GM23338 (cell line): ENCODE measurements around the gene CTRL. TPM values are rescaled to one million over a fixed set of nuclear protein-coding genes. Genes with fewer than 3 reads are reported as not detected.

Experiments
- ATAC-seq: fragments of 200-7000 bp; cut with Tn5 transposase; 3 replicates; pipeline ENCODE4 v1.9.1; 2020
- DNase-seq: peaks from one replicate; pipeline ENCODE4 v3.0.0-alpha.2; 2015; ENCODE audit warnings: low spot score
- H2AFZ ChIP-seq: fragments of 200-600 bp; sonication (generic); 2 replicates; pipeline ENCODE4 v1.8.0; 2016; ENCODE audit warnings: antibody characterized with exemption, mild to moderate bottlenecking, moderate library complexity
- H3F3A ChIP-seq: fragments of 200-600 bp; sonication (generic); replicated peaks from 2 replicates; pipeline ENCODE4 v1.8.0; 2017; ENCODE audit warnings: antibody characterized with exemption, mixed run types, low read depth
- H3K27ac ChIP-seq: fragments of 200-600 bp; sonication (generic); 2 replicates; pipeline ENCODE4 v1.6.1; 2016; ENCODE audit warnings: low read depth
- H3K27me3 ChIP-seq: fragments of 200-600 bp; sonication (generic); 2 replicates; pipeline ENCODE4 v1.8.0; 2016; ENCODE audit warnings: mild to moderate bottlenecking, mixed run types, moderate library complexity; ENCODE audit not compliant: insufficient read depth
- H3K36me3 ChIP-seq: fragments of 200-600 bp; sonication (generic); 2 replicates; pipeline ENCODE4 v1.8.0; 2016; ENCODE audit warnings: mild to moderate bottlenecking; ENCODE audit not compliant: insufficient read depth
- H3K4me1 ChIP-seq: fragments of 200-600 bp; sonication (generic); 2 replicates; pipeline ENCODE4 v1.8.0; 2016; ENCODE audit warnings: mild to moderate bottlenecking, moderate library complexity; ENCODE audit not compliant: insufficient read depth
- H3K4me2 ChIP-seq: fragments of 200-600 bp; sonication (generic); 2 replicates; pipeline ENCODE4 v1.7.1; 2017; ENCODE audit warnings: mixed run types
- H3K4me3 ChIP-seq: fragments of 200-600 bp; sonication (generic); 2 replicates; pipeline ENCODE4 v1.6.1; 2016; ENCODE audit warnings: mixed run types
- H3K79me2 ChIP-seq: fragments of 200-600 bp; sonication (generic); replicated peaks from 2 replicates; pipeline ENCODE4 v1.8.0; 2017; ENCODE audit warnings: mild to moderate bottlenecking; ENCODE audit not compliant: insufficient read depth
- H3K9me2 ChIP-seq: fragments of 200-600 bp; sonication (generic); 2 replicates; pipeline ENCODE4 v1.8.0; 2017; ENCODE audit not compliant: insufficient read depth
- H4K20me1 ChIP-seq: fragments of 200-600 bp; sonication (generic); replicated peaks from 2 replicates; pipeline ENCODE4 v1.8.0; 2017; ENCODE audit warnings: mild to moderate bottlenecking; ENCODE audit not compliant: insufficient read depth
- H3K27ac Mint-ChIP-seq: 2 replicates; pipeline ENCODE4 v1.8.0; 2020; ENCODE audit warnings: inconsistent platforms, mild to moderate bottlenecking, moderate library complexity, mixed read lengths
- H3K27me3 Mint-ChIP-seq: 3 replicates; pipeline ENCODE4 v1.8.0; 2022; ENCODE audit warnings: low read depth, mild to moderate bottlenecking, moderate library complexity, mixed read lengths, inconsistent platforms; ENCODE audit not compliant: insufficient read depth, poor library complexity
- H3K36me3 Mint-ChIP-seq: 3 replicates; pipeline ENCODE4 v1.8.0; 2021; ENCODE audit warnings: low read depth, mild to moderate bottlenecking, inconsistent platforms, moderate library complexity, mixed read lengths
- H3K4me1 Mint-ChIP-seq: 3 replicates; pipeline ENCODE4 v1.8.0; 2020; ENCODE audit warnings: mild to moderate bottlenecking, inconsistent platforms, mixed read lengths
- H3K4me3 Mint-ChIP-seq: 3 replicates; pipeline ENCODE4 v1.8.0; 2021; ENCODE audit warnings: moderate library complexity, mild to moderate bottlenecking, inconsistent platforms, mixed read lengths
- H3K9me3 Mint-ChIP-seq: 3 replicates; pipeline ENCODE4 v1.8.0; 2020; ENCODE audit warnings: moderate library complexity, mild to moderate bottlenecking, inconsistent platforms, mixed read lengths
- CREB1 ChIP-seq: fragments of 250-450 bp; sonication (Bioruptor Pico); IDR thresholded peaks from 2 replicates; pipeline ENCODE4 v1.5.0; 2020; ENCODE audit warnings: low read depth, mild to moderate bottlenecking, moderate library complexity
- EZH2 ChIP-seq: fragments of 200-600 bp; sonication (generic); IDR thresholded peaks from one replicate; pipeline ENCODE4 v1.8.0; 2017; ENCODE audit warnings: antibody characterized with exemption, mild to moderate bottlenecking, low read depth; ENCODE audit not compliant: unreplicated experiment
- EZH2phosphoT487 ChIP-seq: fragments of 200-600 bp; sonication (generic); IDR thresholded peaks from one replicate; pipeline ENCODE4 v1.8.1; 2018; ENCODE audit warnings: antibody characterized with exemption; ENCODE audit not compliant: unreplicated experiment
- NANOG ChIP-seq: IDR thresholded peaks from 2 replicates; pipeline ENCODE4 v1.6.1; 2016; ENCODE audit warnings: antibody characterized with exemption, borderline replicate concordance
- POLR2AphosphoS5 ChIP-seq: IDR thresholded peaks from 2 replicates; pipeline ENCODE4 v1.6.1; 2016; ENCODE audit warnings: antibody characterized with exemption, low read depth
- ZNF114 ChIP-seq: fragments of 250-450 bp; sonication (Bioruptor Pico); IDR thresholded peaks from 2 replicates; pipeline ENCODE4 v1.5.0; 2020; ENCODE audit warnings: mild to moderate bottlenecking, moderate library complexity
- polyA plus RNA-seq: library from polyadenylated mRNA; unstranded; fragments of >200 nt; fragmentation: Nextera tagmentation; extraction: Ambion mirVana; gene quantifications from 2 replicates; pipeline ENCODE4 v1.2.1, GENCODE V29; 2016
- total RNA-seq: library from RNA; depleted of rRNA; stranded (reverse); fragments of >200 nt; shearing (Covaris generic); gene quantifications from 2 replicates; pipeline ENCODE4 v1.2.3, GENCODE V29; 2014
- TF ChIP-seq, protein P1 (sequence below): IDR thresholded peaks from 2 replicates; pipeline ENCODE4 v1.6.1; 2016; ENCODE audit warnings: antibody characterized with exemption
- TF ChIP-seq, protein P2 (sequence below): IDR thresholded peaks from one replicate; pipeline ENCODE4 v1.6.1; 2018; ENCODE audit warnings: antibody characterized with exemption; ENCODE audit not compliant: unreplicated experiment
- TF ChIP-seq, protein P3 (sequence below): fragments of 250-450 bp; sonication (Bioruptor Pico); IDR thresholded peaks from 2 replicates; pipeline ENCODE4 v1.5.0; 2020; ENCODE audit warnings: mild to moderate bottlenecking, moderate library complexity

CTRL gene
- total and polyA plus RNA-seq, 2 experiments from 2014 or later = 1.6 to 13.0 TPM

DNA sequence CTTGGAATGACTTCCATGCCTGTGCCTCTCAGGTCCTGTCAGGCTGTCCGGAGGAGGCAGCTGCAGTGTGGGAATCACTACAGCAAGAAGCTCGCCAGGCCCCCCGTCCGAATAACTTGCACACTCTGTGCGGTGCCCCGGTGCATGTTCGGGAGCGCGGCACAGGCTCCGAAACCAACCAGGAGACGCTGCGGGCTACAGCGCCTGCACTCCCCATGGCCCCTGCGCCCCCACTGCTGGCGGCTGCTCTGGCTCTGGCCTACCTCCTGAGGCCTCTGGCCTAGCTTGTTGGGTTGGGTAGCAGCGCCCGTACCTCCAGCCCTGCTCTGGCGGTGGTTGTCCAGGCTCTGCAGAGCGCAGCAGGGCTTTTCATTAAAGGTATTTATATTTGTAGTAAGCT is 45.7 kb downstream of the CTRL start (continued):
- TF ChIP-seq, protein P1, sequence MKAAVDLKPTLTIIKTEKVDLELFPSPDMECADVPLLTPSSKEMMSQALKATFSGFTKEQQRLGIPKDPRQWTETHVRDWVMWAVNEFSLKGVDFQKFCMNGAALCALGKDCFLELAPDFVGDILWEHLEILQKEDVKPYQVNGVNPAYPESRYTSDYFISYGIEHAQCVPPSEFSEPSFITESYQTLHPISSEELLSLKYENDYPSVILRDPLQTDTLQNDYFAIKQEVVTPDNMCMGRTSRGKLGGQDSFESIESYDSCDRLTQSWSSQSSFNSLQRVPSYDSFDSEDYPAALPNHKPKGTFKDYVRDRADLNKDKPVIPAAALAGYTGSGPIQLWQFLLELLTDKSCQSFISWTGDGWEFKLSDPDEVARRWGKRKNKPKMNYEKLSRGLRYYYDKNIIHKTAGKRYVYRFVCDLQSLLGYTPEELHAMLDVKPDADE = no peak
- TF ChIP-seq ZNF114 (CRISPR knock-in tag) (no peak), POLR2AphosphoS5 (no peak), NANOG (no peak), CREB1 (CRISPR knock-in tag) (no peak), EZH2 (no peak)
- TF ChIP-seq, protein P2, sequence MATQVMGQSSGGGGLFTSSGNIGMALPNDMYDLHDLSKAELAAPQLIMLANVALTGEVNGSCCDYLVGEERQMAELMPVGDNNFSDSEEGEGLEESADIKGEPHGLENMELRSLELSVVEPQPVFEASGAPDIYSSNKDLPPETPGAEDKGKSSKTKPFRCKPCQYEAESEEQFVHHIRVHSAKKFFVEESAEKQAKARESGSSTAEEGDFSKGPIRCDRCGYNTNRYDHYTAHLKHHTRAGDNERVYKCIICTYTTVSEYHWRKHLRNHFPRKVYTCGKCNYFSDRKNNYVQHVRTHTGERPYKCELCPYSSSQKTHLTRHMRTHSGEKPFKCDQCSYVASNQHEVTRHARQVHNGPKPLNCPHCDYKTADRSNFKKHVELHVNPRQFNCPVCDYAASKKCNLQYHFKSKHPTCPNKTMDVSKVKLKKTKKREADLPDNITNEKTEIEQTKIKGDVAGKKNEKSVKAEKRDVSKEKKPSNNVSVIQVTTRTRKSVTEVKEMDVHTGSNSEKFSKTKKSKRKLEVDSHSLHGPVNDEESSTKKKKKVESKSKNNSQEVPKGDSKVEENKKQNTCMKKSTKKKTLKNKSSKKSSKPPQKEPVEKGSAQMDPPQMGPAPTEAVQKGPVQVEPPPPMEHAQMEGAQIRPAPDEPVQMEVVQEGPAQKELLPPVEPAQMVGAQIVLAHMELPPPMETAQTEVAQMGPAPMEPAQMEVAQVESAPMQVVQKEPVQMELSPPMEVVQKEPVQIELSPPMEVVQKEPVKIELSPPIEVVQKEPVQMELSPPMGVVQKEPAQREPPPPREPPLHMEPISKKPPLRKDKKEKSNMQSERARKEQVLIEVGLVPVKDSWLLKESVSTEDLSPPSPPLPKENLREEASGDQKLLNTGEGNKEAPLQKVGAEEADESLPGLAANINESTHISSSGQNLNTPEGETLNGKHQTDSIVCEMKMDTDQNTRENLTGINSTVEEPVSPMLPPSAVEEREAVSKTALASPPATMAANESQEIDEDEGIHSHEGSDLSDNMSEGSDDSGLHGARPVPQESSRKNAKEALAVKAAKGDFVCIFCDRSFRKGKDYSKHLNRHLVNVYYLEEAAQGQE = no peak

DNA sequence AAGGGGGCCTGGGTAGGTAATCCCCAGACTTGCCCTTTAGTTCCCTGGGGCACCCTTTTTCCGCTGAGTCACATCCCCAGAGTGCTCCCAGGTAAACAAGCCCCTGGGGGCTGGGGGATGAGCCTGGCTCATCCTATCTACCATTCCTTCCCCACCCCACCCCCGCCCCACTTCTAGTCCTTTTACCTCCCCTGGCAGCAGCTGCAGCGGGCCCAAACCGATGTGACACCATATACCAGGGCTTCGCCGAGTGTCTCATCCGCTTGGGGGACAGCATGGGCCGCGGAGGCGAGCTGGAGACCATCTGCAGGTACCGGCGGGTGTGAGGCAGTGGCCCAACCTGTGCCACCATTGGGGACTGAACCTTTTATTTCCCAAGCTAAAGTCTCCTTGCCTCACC is 46.1 kb downstream of the CTRL start:
- Histone ChIP-seq H3K9me2 (no peaks in the 10 kb centered on the region), H3K4me1 (peaks cover 26% of the 10 kb centered on the region), H3K4me3 (peak overlapping the region; percentile 55; the same call in 1 of the 2 replicates), H3K4me2 (peak overlapping the region; percentile 89), H3K79me2 (no peaks in the 10 kb centered on the region), H2AFZ (no peak overlapping the region), H3K27ac (peak overlapping the region; percentile 92; the same call in 1 of the 2 replicates), H3K27me3 (no peaks in the 10 kb centered on the region), H3K36me3 (0 out of 2 replicates have a peak, but pooled peaks cover 5% of the 10 kb centered on the region), H3F3A (peaks cover 26% of the 10 kb centered on the region; the same call in 1 of the 2 replicates), H4K20me1 (no peaks in the 10 kb centered on the region; the same call in 1 of the 2 replicates)
- Mint-ChIP-seq H3K27me3 (peaks cover 9% of the 10 kb centered on the region), H3K4me3 (peak overlapping the region; percentile 67; the same call in 2 of the 3 replicates), H3K4me1 (peaks cover 22% of the 10 kb centered on the region), H3K27ac (peak overlapping the region; percentile 72; the same call in 1 of the 2 replicates), H3K36me3 (peaks cover 28% of the 10 kb centered on the region), H3K9me3 (no peaks in the 10 kb centered on the region; the same call in 2 of the 3 replicates)
- DNase-seq (peak; percentile 31), ATAC-seq (peak; percentile 3; the same call in 2 of the 3 replicates)
- TF ChIP-seq NANOG (no peak), POLR2AphosphoS5 (no peak)

DNA sequence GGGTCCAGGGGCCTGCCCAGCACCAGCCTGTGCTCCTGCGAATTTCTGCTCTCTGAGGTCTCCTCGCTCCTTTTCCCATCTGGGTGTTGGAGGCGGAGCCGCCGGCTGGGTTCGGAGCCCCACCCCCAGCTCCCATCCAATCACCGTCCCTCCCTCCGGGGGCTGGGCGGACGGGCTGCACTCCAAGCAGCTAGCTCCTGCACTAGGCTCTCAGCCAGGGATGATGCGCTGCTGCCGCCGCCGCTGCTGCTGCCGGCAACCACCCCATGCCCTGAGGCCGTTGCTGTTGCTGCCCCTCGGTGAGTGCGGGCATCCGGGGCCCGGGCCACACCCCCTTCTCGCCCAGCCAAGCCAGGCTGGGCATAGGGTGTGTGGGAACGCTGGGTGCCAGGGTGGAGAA is 47.0 kb downstream of the CTRL start, which contains the start of gene NRN1L:
TSS of gene NRN1L (plus strand) at position 202 of the 400 bp plus-strand sequence. CDS start at position 221, 19 bp downstream.
- Histone ChIP-seq H3K9me2 (no peaks in the 10 kb centered on the region), H3K4me3 (peak within 1 kb of the TSS; percentile 55), H3K36me3 (peaks cover 7% of the 10 kb centered on the region; the same call in 1 of the 2 replicates), H3K79me2 (no peaks in the 10 kb centered on the region), H3F3A (peaks cover 26% of the 10 kb centered on the region; the same call in 1 of the 2 replicates), H4K20me1 (no peaks in the 10 kb centered on the region; the same call in 1 of the 2 replicates), H3K4me2 (peak within 1 kb of the TSS; percentile 89), H3K4me1 (peaks cover 26% of the 10 kb centered on the region), H2AFZ (no peak within 1 kb of the TSS), H3K27ac (peak within 1 kb of the TSS; percentile 92), H3K27me3 (no peaks in the 10 kb centered on the region)
- Mint-ChIP-seq H3K4me1 (peaks cover 22% of the 10 kb centered on the region), H3K9me3 (no peaks in the 10 kb centered on the region; the same call in 2 of the 3 replicates), H3K27me3 (peaks cover 14% of the 10 kb centered on the region), H3K27ac (peak within 1 kb of the TSS; percentile 91), H3K4me3 (peak within 1 kb of the TSS; percentile 67), H3K36me3 (peaks cover 33% of the 10 kb centered on the region)
- DNase-seq (peak; percentile 95), ATAC-seq (peak; percentile 91)
- TF ChIP-seq, protein P3, sequence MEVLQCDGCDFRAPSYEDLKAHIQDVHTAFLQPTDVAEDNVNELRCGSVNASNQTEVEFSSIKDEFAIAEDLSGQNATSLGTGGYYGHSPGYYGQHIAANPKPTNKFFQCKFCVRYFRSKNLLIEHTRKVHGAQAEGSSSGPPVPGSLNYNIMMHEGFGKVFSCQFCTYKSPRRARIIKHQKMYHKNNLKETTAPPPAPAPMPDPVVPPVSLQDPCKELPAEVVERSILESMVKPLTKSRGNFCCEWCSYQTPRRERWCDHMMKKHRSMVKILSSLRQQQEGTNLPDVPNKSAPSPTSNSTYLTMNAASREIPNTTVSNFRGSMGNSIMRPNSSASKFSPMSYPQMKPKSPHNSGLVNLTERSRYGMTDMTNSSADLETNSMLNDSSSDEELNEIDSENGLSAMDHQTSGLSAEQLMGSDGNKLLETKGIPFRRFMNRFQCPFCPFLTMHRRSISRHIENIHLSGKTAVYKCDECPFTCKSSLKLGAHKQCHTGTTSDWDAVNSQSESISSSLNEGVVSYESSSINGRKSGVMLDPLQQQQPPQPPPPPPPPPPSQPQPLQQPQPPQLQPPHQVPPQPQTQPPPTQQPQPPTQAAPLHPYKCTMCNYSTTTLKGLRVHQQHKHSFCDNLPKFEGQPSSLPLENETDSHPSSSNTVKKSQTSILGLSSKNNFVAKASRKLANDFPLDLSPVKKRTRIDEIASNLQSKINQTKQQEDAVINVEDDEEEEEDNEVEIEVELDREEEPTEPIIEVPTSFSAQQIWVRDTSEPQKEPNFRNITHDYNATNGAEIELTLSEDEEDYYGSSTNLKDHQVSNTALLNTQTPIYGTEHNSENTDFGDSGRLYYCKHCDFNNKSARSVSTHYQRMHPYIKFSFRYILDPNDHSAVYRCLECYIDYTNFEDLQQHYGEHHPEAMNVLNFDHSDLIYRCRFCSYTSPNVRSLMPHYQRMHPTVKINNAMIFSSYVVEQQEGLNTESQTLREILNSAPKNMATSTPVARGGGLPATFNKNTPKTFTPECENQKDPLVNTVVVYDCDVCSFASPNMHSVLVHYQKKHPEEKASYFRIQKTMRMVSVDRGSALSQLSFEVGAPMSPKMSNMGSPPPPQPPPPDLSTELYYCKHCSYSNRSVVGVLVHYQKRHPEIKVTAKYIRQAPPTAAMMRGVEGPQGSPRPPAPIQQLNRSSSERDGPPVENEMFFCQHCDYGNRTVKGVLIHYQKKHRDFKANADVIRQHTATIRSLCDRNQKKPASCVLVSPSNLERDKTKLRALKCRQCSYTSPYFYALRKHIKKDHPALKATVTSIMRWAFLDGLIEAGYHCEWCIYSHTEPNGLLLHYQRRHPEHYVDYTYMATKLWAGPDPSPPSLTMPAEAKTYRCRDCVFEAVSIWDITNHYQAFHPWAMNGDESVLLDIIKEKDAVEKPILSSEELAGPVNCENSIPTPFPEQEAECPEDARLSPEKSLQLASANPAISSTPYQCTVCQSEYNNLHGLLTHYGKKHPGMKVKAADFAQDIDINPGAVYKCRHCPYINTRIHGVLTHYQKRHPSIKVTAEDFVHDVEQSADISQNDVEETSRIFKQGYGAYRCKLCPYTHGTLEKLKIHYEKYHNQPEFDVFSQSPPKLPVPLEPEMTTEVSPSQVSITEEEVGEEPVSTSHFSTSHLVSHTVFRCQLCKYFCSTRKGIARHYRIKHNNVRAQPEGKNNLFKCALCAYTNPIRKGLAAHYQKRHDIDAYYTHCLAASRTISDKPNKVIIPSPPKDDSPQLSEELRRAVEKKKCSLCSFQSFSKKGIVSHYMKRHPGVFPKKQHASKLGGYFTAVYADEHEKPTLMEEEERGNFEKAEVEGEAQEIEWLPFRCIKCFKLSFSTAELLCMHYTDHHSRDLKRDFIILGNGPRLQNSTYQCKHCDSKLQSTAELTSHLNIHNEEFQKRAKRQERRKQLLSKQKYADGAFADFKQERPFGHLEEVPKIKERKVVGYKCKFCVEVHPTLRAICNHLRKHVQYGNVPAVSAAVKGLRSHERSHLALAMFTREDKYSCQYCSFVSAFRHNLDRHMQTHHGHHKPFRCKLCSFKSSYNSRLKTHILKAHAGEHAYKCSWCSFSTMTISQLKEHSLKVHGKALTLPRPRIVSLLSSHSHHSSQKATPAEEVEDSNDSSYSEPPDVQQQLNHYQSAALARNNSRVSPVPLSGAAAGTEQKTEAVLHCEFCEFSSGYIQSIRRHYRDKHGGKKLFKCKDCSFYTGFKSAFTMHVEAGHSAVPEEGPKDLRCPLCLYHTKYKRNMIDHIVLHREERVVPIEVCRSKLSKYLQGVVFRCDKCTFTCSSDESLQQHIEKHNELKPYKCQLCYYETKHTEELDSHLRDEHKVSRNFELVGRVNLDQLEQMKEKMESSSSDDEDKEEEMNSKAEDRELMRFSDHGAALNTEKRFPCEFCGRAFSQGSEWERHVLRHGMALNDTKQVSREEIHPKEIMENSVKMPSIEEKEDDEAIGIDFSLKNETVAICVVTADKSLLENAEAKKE (CRISPR knock-in tag) = no peak
- TF ChIP-seq POLR2AphosphoS5 (peak; percentile 69), EZH2phosphoT487 (no peak)
